IMR-90 (cell line): Measurements from ENCODE around the gene PCDHA1. TPM values are rescaled to one million over a fixed set of nuclear protein-coding genes. Genes with fewer than 3 reads are reported as not detected.
"Not testable (repeated sequence)": the region's sequence is repeated elsewhere in the genome, so short reads cannot be mapped to it uniquely, and the experiment has no call there.

Source experiments
- ATAC-seq: fragments of 200-7000 bp; cut with Tn5 transposase; 2 replicates; pipeline ENCODE4 v1.9.1; 2020; ENCODE audit warnings: low read depth, mild to moderate bottlenecking, moderate library complexity
- BruUV-seq: library from RNA; stranded (reverse); fragments of 400-500 nt; replicated peaks from 2 replicates; lab custom pipeline; 2021; lab: Mats Ljungman, UMichigan
- CTCF ChIA-PET: fragments of 300-600 bp; formaldehyde crosslinking; extraction: SDS; loops from one replicate; lab custom pipeline; 2021; ENCODE audit warnings: antibody characterized with exemption; lab: Yijun Ruan, JAX
- POLR2A ChIA-PET: fragments of 300-600 bp; sonication (Branson Sonifier 250); formaldehyde crosslinking; loops from one replicate; lab custom pipeline; 2022; ENCODE audit warnings: antibody characterized with exemption; ENCODE audit not compliant: unreplicated experiment; lab: Charles Lee
- DNase-seq: peaks from one replicate; pipeline ENCODE4 v3.0.0; 2013
- H2AFZ ChIP-seq: replicated peaks from 2 replicates; pipeline ENCODE3; 2013; ENCODE audit warnings: low read length, mild to moderate bottlenecking; ENCODE audit not compliant: poor library complexity
- H2AK5ac ChIP-seq: 2 replicates; pipeline ENCODE4 v1.6.1; 2013; ENCODE audit warnings: low read depth, low read length, inconsistent platforms
- H2AK9ac ChIP-seq: replicated peaks from 2 replicates; pipeline ENCODE3; 2013; ENCODE audit warnings: mild to moderate bottlenecking, low read depth, low read length, moderate library complexity; ENCODE audit not compliant: poor library complexity
- H2BK120ac ChIP-seq: 2 replicates; pipeline ENCODE4 v1.6.1; 2013; ENCODE audit warnings: low read depth, low read length, inconsistent platforms
- H2BK15ac ChIP-seq: 3 replicates; pipeline ENCODE4 v1.6.1; 2013; ENCODE audit warnings: low read depth, low read length, inconsistent platforms
- H2BK20ac ChIP-seq: 2 replicates; pipeline ENCODE4 v1.6.1; 2013; ENCODE audit warnings: low read depth, mild to moderate bottlenecking, inconsistent platforms, low read length, moderate library complexity
- H2BK5ac ChIP-seq: 2 replicates; pipeline ENCODE4 v1.6.1; 2013; ENCODE audit warnings: mild to moderate bottlenecking, low read depth, low read length, inconsistent platforms; ENCODE audit not compliant: poor library complexity, severe bottlenecking
- H3K14ac ChIP-seq: replicated peaks from 2 replicates; pipeline ENCODE4 v1.6.1; 2013; ENCODE audit warnings: low read depth, low read length, inconsistent platforms
- H3K18ac ChIP-seq: 2 replicates; pipeline ENCODE4 v1.6.1; 2013; ENCODE audit warnings: low read depth, low read length, control low read depth
- H3K23ac ChIP-seq: 2 replicates; pipeline ENCODE4 v1.6.1; 2013; ENCODE audit warnings: low read depth, low read length, inconsistent platforms
- H3K27ac ChIP-seq: 2 replicates; pipeline ENCODE4 v1.5.1; 2013; ENCODE audit warnings: mild to moderate bottlenecking, control low read depth, low read length; ENCODE audit not compliant: insufficient read depth
- H3K27me3 ChIP-seq: 2 replicates; pipeline ENCODE4 v1.6.1; 2013; ENCODE audit warnings: low read length; ENCODE audit not compliant: control insufficient read depth, insufficient read depth
- H3K36me3 ChIP-seq: 2 replicates; pipeline ENCODE4 v1.6.1; 2013; ENCODE audit warnings: low read length, mixed read lengths; ENCODE audit not compliant: control insufficient read depth, insufficient read depth
- H3K4ac ChIP-seq: 2 replicates; pipeline ENCODE4 v1.6.1; 2013; ENCODE audit warnings: low read depth, low read length, inconsistent platforms
- H3K4me1 ChIP-seq: 2 replicates; pipeline ENCODE4 v1.6.1; 2013; ENCODE audit warnings: low read length, mixed read lengths; ENCODE audit not compliant: control insufficient read depth, insufficient read depth
- H3K4me2 ChIP-seq: 2 replicates; pipeline ENCODE4 v1.6.1; 2013; ENCODE audit warnings: low read depth, mild to moderate bottlenecking, control low read depth, low read length, moderate library complexity
- H3K4me3 ChIP-seq: 2 replicates; pipeline ENCODE4 v1.5.1; 2013; ENCODE audit warnings: low read depth, mild to moderate bottlenecking, control low read depth, low read length, moderate library complexity; ENCODE audit not compliant: insufficient read depth
- H3K56ac ChIP-seq: 2 replicates; pipeline ENCODE4 v1.6.1; 2013; ENCODE audit warnings: low read length, inconsistent platforms; ENCODE audit not compliant: insufficient read depth; ENCODE audit errors: extremely low read depth
- H3K79me1 ChIP-seq, 2 experiments: 2 replicates each; pipeline ENCODE4 v1.6.1; 2013; ENCODE audit warnings: low read length in 2 of 2, inconsistent platforms in 1 of 2, low read depth in 1 of 2
- H3K9ac ChIP-seq: 2 replicates; pipeline ENCODE4 v1.6.1; 2013; ENCODE audit warnings: low read depth, low read length, control low read depth
- H3K9me1 ChIP-seq: 2 replicates; pipeline ENCODE4 v1.6.1; 2013; ENCODE audit warnings: low read length, inconsistent platforms; ENCODE audit not compliant: insufficient read depth
- H3K9me3 ChIP-seq: 2 replicates; pipeline ENCODE4 v1.6.1; 2013; ENCODE audit warnings: low read length; ENCODE audit not compliant: control insufficient read depth, insufficient read depth
- H4K20me1 ChIP-seq: 2 replicates; pipeline ENCODE4 v1.6.1; 2013; ENCODE audit warnings: low read length, inconsistent platforms; ENCODE audit not compliant: insufficient read depth
- H4K5ac ChIP-seq: 2 replicates; pipeline ENCODE4 v1.6.1; 2013; ENCODE audit warnings: mild to moderate bottlenecking, low read depth, low read length, control low read depth
- H4K8ac ChIP-seq, 2 experiments: 2 replicates each; pipeline ENCODE4 v1.6.1; 2013; ENCODE audit warnings: low read depth in 2 of 2, low read length in 2 of 2, control low read depth in 1 of 2, inconsistent platforms in 1 of 2
- H4K91ac ChIP-seq: 2 replicates; pipeline ENCODE4 v1.6.1; 2013; ENCODE audit warnings: low read depth, low read length, inconsistent platforms; ENCODE audit not compliant: insufficient read depth
- WGBS, 2 experiments: methylation state at CpG; one replicate each; pipeline versions ENCODE4 v1.1.5 to v1.1.7; 2013; ENCODE audit warnings: missing lambda C conversion rate in 2 of 2; ENCODE audit not compliant: insufficient read length in 1 of 2; ENCODE audit errors: extremely low coverage in 2 of 2; 5-methylcytosine and 5-hydroxymethylcytosine counted together
- dilution Hi-C: fragments of 300-500 bp; cut with HindIII; formaldehyde crosslinking; loops from one replicate; pipeline ENCODE4 v1.14.3; 2018; ENCODE audit warnings: low sequenced_read_pairs; ENCODE audit not compliant: unreplicated experiment
- in situ Hi-C: fragments of 300-500 bp; cut with MboI; formaldehyde crosslinking; loops from 3 replicates; pipeline ENCODE4 v1.14.3; 2019; ENCODE audit warnings: low sequenced_read_pairs, inconsistent platforms, mixed read lengths
- intact Hi-C: fragments of 100-400 bp; cut with micrococcal nuclease; formaldehyde crosslinking; loops from 2 replicates; pipeline ENCODE4 v1.10.0; 2022
- polyA plus RNA-seq, 3 experiments: library from polyadenylated mRNA; depleted of rRNA; stranded (reverse); fragments of >200 nt; gene quantifications; 2 replicates each; pipeline ENCODE4 v1.2.3, GENCODE V29; 2012; ENCODE audit warnings: low replicate concordance in 1 of 3
- total RNA-seq: library from RNA; depleted of rRNA; stranded (reverse); fragments of >200 nt; gene quantifications from 2 replicates; pipeline ENCODE4 v1.2.3, GENCODE V29; 2012

The PCDHA1 gene
- total and polyA plus RNA-seq, 2 of the 4 experiments (the other 2 are of a cell fraction), result under 0.01 to 0.05 TPM

- ATAC-seq, POLR2A ChIA-PET, DNase-seq, H2BK20ac ChIP-seq, H3K14ac ChIP-seq, H3K27me3 ChIP-seq, H4K91ac ChIP-seq, H4K5ac ChIP-seq, H3K27ac ChIP-seq, CTCF ChIA-PET, H2BK5ac ChIP-seq, dilution Hi-C loops, H3K4me2 ChIP-seq, BruUV-seq, in situ Hi-C loops, H3K36me3 ChIP-seq, H2BK120ac ChIP-seq, H3K9ac ChIP-seq, H4K8ac ChIP-seq, H3K79me1 ChIP-seq, H3K4me1 ChIP-seq, H2AFZ ChIP-seq, H2AK9ac ChIP-seq, H4K20me1 ChIP-seq, H3K4ac ChIP-seq, H3K18ac ChIP-seq, H2AK5ac ChIP-seq, H3K4me3 ChIP-seq, H3K23ac ChIP-seq, H2BK15ac ChIP-seq, H3K56ac ChIP-seq, intact Hi-C loops, H3K9me1 ChIP-seq: not testable (repeated sequence)
- 39% methylated on average over 59 of the region's 80 CpGs; no CpG with 5 or more reads in 1 of the 2 experiments for WGBS, 2 experiments
- peaks cover 15% of the 10 kb centered on the region for H3K9me3 ChIP-seq
Observed at GRCh38 chr5:140876541-140877261, 90.8 kb downstream of the PCDHA1 start.
